Activated CD4-positive, CD25-positive, alpha-beta regulatory T cell treated with anti-CD3 and anti-CD28 coated beads, Interleukin-2, amount 50 U/mL, for 72 hours (primary cell): ENCODE data around the gene PLCL2.
"Not testable (repeated sequence)": the region's sequence is repeated elsewhere in the genome, so short reads cannot be mapped to it uniquely, and the experiment has no call there.

Experiments
- DNase-seq: peaks from one replicate; pipeline ENCODE4 v3.0.0; 2021

The PLCL2 gene

GRCh38 chr3:16979769-16980515 is 95.2 kb downstream of the PLCL2 start:
- not testable (repeated sequence) for DNase-seq

GRCh38 chr3:16980526-16980925 is 95.8 kb downstream of the PLCL2 start:
- DNase-seq, result not testable (repeated sequence)

- DNase-seq, result no peak
Observed at GRCh38 chr3:16982460-16982859, 97.7 kb downstream of the PLCL2 start.

GRCh38 chr3:16985608-16986007 is 100.9 kb downstream of the PLCL2 start:
- DNase-seq, result no peak

GRCh38 chr3:16987141-16987540 is 102.4 kb downstream of the PLCL2 start:
- no peak for DNase-seq

GRCh38 chr3:16990163-16990562 is 105.4 kb downstream of the PLCL2 start:
- DNase-seq, result no peak

- no peak for DNase-seq
Observed at GRCh38 chr3:16992198-16992597, 107.4 kb downstream of the PLCL2 start.

- DNase-seq, result no peak
Observed at GRCh38 chr3:16993227-16993626, 108.5 kb downstream of the PLCL2 start.

GRCh38 chr3:16994854-16995525 is 110.2 kb downstream of the PLCL2 start:
- no peak for DNase-seq

- no peak for DNase-seq
Observed at GRCh38 chr3:16995601-16996000, 110.8 kb downstream of the PLCL2 start.

GRCh38 chr3:16998236-16998923 is 113.6 kb downstream of the PLCL2 start:
- DNase-seq, result no peak

GRCh38 chr3:16999161-16999560 is 114.4 kb downstream of the PLCL2 start:
- DNase-seq, result no peak

GRCh38 chr3:16999871-17000270 is 115.1 kb downstream of the PLCL2 start:
- no peak for DNase-seq

GRCh38 chr3:17003457-17003856 is 118.7 kb downstream of the PLCL2 start:
- DNase-seq, result no peak

GRCh38 chr3:17006132-17006852 is 121.5 kb downstream of the PLCL2 start:
- DNase-seq, result no peak

GRCh38 chr3:17007284-17007683 is 122.5 kb downstream of the PLCL2 start:
- DNase-seq, result no peak

GRCh38 chr3:17009826-17010225 is 125.1 kb downstream of the PLCL2 start:
- no peak for DNase-seq

- no peak for DNase-seq
Observed at GRCh38 chr3:17011728-17012338, 127.1 kb downstream of the PLCL2 start.

- no peak for DNase-seq
Observed at GRCh38 chr3:17013050-17013449, 128.3 kb downstream of the PLCL2 start.

GRCh38 chr3:17013571-17013970 is 128.8 kb downstream of the PLCL2 start:
- no peak for DNase-seq

GRCh38 chr3:17014284-17014683 is 129.5 kb downstream of the PLCL2 start:
- DNase-seq, result no peak

GRCh38 chr3:17014709-17015108 is 130.0 kb downstream of the PLCL2 start:
- no peak for DNase-seq

- no peak for DNase-seq
Observed at GRCh38 chr3:17021614-17022013, 136.9 kb downstream of the PLCL2 start.
